Thymus (tissue), 11 donors: Measurements from ENCODE around the gene HSPBP1. TPM values are rescaled to one million over a fixed set of nuclear protein-coding genes. Genes with fewer than 3 reads are reported as not detected.

ENCODE experiments used
- DNase-seq, 9 donors: peaks; one replicate each; pipeline ENCODE4 v3.0.0-alpha.2; 2013; ENCODE audit warnings: low spot score in 9 of 9, low read depth in 6 of 9, missing footprints in 1 of 9
- H3K27ac ChIP-seq, 2 donors: one replicate each; pipeline ENCODE4 v1.5.1; 2013; ENCODE audit warnings: control low read depth in 1 of 2, low read depth in 1 of 2, low read length in 1 of 2, mild to moderate bottlenecking in 1 of 2, moderate library complexity in 1 of 2
- H3K27me3 ChIP-seq, 2 donors: one replicate each; pipeline ENCODE4 v1.5.1; 2013; ENCODE audit warnings: low read length in 1 of 2; ENCODE audit not compliant: control insufficient read depth in 2 of 2, insufficient read depth in 1 of 2
- H3K36me3 ChIP-seq, 2 donors: one replicate each; pipeline ENCODE4 v1.5.1; 2013; ENCODE audit warnings: low read length in 1 of 2, mild to moderate bottlenecking in 1 of 2, moderate library complexity in 1 of 2; ENCODE audit not compliant: control insufficient read depth in 2 of 2, insufficient read depth in 2 of 2
- H3K4me1 ChIP-seq, 2 donors: one replicate each; pipeline ENCODE4 v1.5.1; 2013; ENCODE audit warnings: low read length in 2 of 2; ENCODE audit not compliant: control insufficient read depth in 2 of 2, insufficient read depth in 2 of 2
- H3K4me3 ChIP-seq, 2 donors: one replicate each; pipeline ENCODE4 v1.5.1; 2013; ENCODE audit warnings: low read length in 2 of 2, control low read depth in 1 of 2, mild to moderate bottlenecking in 1 of 2
- H3K9me3 ChIP-seq, 2 donors: one replicate each; pipeline ENCODE4 v1.5.1; 2013; ENCODE audit warnings: low read length in 1 of 2, mild to moderate bottlenecking in 1 of 2; ENCODE audit not compliant: control insufficient read depth in 2 of 2, insufficient read depth in 1 of 2
- WGBS: extraction: QIAGEN DNeasy Blood & Tissue Kit; methylation state at CpG from one replicate; pipeline ENCODE4 v1.1.7; 2013; 5-methylcytosine and 5-hydroxymethylcytosine counted together
- polyA plus RNA-seq: library from polyadenylated mRNA; stranded (reverse); fragments of 200-250 nt; gene quantifications from one replicate; pipeline ENCODE4 v1.2.3, GENCODE V29; 2013
- total RNA-seq: library from RNA; stranded (reverse); fragments of 120-200 nt; gene quantifications from one replicate; pipeline ENCODE4 v1.2.4, GENCODE V29; 2013
- donor health status: healthy.

Gene HSPBP1
- total and polyA plus RNA-seq, 2 donors, result 16.4 to 21.8 TPM

DNA sequence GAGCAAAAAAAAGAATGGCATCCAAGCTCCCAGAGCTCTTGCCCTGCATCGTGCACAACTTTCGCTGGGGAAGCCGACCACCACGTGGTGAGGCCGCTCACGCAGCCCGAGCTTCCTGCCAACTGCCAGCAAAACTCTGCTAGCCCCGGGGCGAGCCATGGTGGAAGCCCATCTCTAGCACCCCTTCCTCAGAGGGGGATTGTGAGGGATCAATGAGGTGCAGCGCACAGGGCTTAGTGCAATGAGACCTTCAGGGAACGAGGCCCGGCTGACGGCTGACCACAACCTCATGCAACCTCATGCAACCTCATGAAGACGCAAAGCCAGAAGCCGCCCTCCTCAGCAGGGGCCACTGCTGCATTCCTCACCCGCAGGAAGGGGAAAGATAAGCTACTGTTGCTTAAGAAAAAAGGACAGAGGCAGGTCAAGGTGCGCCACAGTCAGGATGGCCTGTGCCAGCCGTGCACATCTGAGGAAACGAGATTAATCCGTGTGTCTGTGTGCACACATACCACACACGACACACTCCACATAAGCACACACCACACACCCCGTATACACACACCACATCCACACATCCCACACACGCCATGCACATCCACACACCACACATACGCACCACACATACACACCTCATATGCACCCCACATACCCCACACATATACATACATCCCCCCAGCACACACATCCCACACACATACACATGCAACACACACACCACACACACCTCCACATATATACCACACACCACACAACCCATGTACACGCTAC is 9.6 kb downstream of the HSPBP1 start:
- DNase-seq, result no peak
- Histone ChIP-seq H3K9me3 (no peaks in the 10 kb centered on the region), H3K27me3 (no peaks in the 10 kb centered on the region), H3K36me3 (peaks cover 10 to 29% of the 10 kb centered on the region in 2 donors), H3K4me3 (no peak overlapping the region), H3K27ac (no peak overlapping the region), H3K4me1 (no peaks in the 10 kb centered on the region)
- WGBS, result 98% methylated on average over 25 of the region's 25 CpGs

DNA sequence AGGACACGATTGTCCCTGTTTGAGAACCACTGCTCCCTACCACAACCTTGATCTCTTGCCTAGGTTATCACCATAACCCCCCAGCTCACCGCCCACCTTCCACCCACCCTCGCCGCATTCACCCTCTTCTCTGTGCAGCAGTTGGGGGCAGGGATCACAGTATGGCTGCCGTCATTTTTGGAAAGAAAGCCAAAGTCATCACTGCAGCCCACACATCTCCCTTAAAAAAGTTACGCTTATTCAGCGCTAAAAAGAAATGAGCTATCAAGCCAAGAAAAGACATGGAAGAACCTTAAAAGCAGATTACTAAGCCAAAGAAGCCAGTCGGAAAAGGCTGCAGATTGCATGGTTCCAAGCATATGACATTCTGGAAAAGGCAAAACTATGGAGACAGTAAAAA is 10.6 kb downstream of the HSPBP1 start:
- DNase-seq, result no peak
- WGBS, result 95% methylated on average over 8 of the region's 8 CpGs
- no peak overlapping the region for H3K4me3 ChIP-seq
- no peaks in the 10 kb centered on the region for H3K9me3 ChIP-seq
- H3K4me1 ChIP-seq, result no peaks in the 10 kb centered on the region
- peaks cover 5 to 26% of the 10 kb centered on the region in 2 donors for H3K36me3 ChIP-seq
- H3K27me3 ChIP-seq, result no peaks in the 10 kb centered on the region
- H3K27ac ChIP-seq, result no peak overlapping the region

DNA sequence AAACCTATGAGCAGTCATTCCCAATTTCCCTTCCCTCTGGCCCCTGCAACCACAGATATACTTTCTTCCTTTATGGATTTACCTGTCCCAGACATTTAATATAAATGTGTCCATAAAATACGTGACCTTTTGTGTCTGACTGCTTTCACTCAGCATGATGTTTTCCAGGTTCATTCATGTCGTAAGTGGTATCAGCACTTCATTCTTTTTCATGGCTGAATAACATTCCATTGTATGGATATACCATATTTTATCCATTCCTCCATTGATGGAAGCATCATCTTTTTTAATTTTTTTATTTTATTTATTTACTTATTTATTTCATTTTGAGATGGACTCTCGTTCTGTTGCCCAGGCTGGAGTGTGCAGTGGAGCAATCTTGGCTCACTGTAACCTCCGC is 13.1 kb downstream of the HSPBP1 start:
- Histone ChIP-seq H3K27me3 (no peaks in the 10 kb centered on the region), H3K4me3 (no peak overlapping the region), H3K27ac (no peak overlapping the region), H3K4me1 (no peaks in the 10 kb centered on the region), H3K36me3 (peaks cover 0 to 10% of the 10 kb centered on the region in 2 donors), H3K9me3 (no peaks in the 10 kb centered on the region)
- DNase-seq, result no peak
- WGBS, result 98% methylated on average over 4 of the region's 4 CpGs

DNA sequence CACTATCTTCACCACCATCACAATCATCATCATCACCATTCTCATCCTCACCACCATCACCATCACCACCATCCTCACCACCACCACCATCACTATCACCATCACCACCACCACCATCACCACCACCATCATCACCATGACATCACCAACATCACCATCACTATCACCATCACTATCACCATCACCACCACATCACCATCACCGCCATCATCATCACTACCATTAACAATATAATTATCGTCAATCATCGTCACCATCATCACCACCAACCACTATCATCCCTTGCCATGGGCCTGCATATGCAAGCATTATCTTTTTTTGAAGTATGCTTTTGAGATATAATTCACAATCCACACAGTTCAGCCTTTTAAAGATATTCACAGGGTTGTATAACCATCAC is 13.5 kb downstream of the HSPBP1 start:
- Histone ChIP-seq H3K9me3 (no peaks in the 10 kb centered on the region), H3K4me3 (no peak overlapping the region), H3K4me1 (no peaks in the 10 kb centered on the region), H3K27ac (no peak overlapping the region), H3K27me3 (no peaks in the 10 kb centered on the region), H3K36me3 (peaks cover 0 to 10% of the 10 kb centered on the region in 2 donors)
- no peak for DNase-seq
- WGBS, result 99% methylated on average over 3 of the region's 3 CpGs

DNA sequence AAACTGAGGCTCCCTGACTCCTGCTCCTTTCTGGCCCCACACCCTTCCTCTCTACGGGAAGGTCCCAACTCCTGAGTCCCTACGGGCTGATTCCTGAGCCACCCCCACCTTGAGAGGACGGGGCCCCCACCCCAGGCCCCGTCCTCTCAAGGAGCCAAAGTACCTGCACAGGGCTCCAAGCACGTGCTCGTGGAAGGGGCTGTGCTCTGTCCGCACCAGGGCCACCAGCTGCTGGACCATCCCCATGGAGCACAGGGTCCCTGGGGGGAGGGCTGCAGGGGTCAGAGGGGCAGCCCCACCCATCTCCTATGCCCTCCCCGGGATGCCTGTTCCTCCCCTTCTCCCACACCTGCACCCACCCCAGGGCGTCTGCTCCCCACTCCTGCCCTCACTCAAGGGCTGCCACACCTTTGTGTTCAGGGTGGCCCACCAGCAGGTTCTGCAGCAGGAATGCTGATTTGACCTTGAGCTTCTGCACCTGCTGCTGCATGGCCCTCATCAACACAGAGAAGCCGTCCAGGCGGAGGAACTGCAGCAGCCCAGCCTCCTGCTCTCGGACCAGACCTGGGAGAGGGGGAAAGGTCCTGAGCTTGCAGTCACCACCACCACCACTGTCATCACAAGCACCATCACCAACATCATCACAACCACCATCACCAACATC is 14.1 kb downstream of the HSPBP1 start:
- Histone ChIP-seq H3K27ac (no peak overlapping the region), H3K36me3 (peaks cover 0 to 10% of the 10 kb centered on the region in 2 donors), H3K4me1 (no peaks in the 10 kb centered on the region), H3K4me3 (no peak overlapping the region), H3K27me3 (no peaks in the 10 kb centered on the region), H3K9me3 (no peaks in the 10 kb centered on the region)
- 98% methylated on average over 12 of the region's 12 CpGs for WGBS
- DNase-seq, result no peak

DNA sequence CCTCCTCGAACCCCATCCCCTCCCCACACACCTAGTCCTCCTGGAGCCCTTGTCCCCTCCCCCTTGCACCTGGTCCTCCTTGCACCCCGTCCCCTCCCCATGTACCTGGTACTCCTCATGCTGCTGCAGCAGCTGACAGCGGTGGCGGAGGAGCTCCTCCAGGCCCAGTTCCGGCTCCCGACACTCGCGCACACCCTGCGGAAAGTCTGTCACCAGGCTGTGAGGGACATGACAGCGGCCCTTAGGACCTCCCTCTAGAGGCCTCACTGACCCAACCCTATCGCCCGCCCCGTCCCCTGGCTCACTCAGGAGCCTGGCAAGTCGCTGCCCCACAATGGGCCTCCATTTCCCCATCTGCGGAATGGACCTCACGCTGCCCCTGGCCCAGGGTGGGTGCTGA is 14.7 kb downstream of the HSPBP1 start:
- H3K27me3 ChIP-seq, result no peaks in the 10 kb centered on the region
- H3K4me3 ChIP-seq, result no peak overlapping the region
- H3K9me3 ChIP-seq, result no peaks in the 10 kb centered on the region
- H3K27ac ChIP-seq, result no peak overlapping the region
- H3K36me3 ChIP-seq, result peaks cover 0 to 10% of the 10 kb centered on the region in 2 donors
- H3K4me1 ChIP-seq, result peaks cover 4 to 6% of the 10 kb centered on the region in 2 donors
- WGBS, result 95% methylated on average over 16 of the region's 16 CpGs
- no peak for DNase-seq

DNA sequence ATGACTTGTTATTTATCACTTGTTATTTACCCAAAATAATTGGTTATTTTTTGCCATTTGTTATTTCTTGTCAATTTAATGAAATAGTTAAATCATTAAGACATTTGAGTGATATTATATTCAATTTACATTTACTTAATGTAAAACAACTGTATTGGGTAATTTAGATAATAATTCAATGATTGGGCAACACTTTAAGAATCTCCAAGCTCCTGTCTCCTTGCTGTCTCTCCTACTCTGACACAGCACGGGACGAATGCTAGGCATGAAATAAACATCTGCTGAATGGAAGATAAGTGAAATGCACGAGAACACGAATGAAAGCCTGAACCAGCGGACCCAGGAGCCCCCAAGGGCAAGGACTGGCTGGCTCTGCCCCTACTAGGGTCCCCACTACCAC is 15.4 kb downstream of the HSPBP1 start:
- Histone ChIP-seq H3K4me1 (peaks cover 9 to 13% of the 10 kb centered on the region in 2 donors), H3K27me3 (no peaks in the 10 kb centered on the region), H3K4me3 (no peak overlapping the region), H3K9me3 (no peaks in the 10 kb centered on the region), H3K36me3 (peaks cover 0 to 10% of the 10 kb centered on the region in 2 donors), H3K27ac (no peak overlapping the region)
- DNase-seq, result no peak
- 97% methylated on average over 5 of the region's 5 CpGs for WGBS

DNA sequence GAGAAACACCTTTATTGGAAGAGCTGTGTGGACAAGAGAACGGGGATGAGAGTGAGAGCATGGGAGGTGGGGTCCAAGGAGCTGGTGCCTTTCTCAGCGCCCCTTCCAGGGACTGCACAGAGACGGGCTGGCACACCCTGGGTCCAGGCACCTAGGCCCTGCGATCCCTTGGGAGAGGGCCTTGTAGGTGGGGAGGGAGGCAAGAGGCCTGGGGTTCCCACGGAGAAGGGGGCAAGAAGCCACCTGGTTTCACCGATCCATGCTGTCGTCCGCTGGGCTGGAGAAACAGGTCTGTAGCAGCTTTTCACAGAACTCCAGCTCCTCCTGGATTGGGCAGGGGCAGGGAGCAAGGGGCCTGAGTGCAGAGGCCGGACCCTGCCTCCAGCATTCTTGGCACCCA is 17.6 kb downstream of the HSPBP1 start:
- H3K9me3 ChIP-seq, result no peaks in the 10 kb centered on the region
- 99% methylated on average over 9 of the region's 9 CpGs for WGBS
- DNase-seq, result no peak
- no peaks in the 10 kb centered on the region for H3K27me3 ChIP-seq
- no peak overlapping the region for H3K27ac ChIP-seq
- peaks cover 10 to 17% of the 10 kb centered on the region in 2 donors for H3K4me1 ChIP-seq
- H3K36me3 ChIP-seq, result peaks cover 0 to 10% of the 10 kb centered on the region in 2 donors
- no peak overlapping the region for H3K4me3 ChIP-seq

DNA sequence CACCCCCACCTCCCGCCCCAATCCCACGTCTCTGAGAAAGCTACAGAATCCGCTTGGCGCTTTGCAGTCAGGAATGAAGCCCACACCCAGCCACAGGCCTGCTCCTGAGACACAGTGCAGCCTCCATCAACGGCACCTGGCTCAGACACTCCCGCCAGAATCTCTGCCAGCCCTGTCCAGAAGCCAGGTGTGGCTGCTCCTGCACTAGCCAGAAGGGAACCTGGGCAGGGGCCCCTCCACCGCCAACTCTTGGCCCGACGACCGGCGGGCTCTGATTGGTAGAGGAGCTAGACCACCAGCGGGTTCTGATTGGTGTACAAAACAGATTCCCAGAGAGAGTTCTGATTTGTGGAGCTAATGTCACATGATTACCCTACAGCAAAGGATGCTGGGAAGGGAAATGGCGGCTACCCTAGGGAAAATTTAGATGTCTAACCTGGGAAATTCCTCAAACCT is 18.2 kb downstream of the HSPBP1 start:
- Histone ChIP-seq H3K9me3 (no peaks in the 10 kb centered on the region), H3K4me3 (no peak overlapping the region), H3K27ac (no peak overlapping the region), H3K27me3 (no peaks in the 10 kb centered on the region), H3K4me1 (peaks cover 11 to 23% of the 10 kb centered on the region in 2 donors), H3K36me3 (peaks cover 1 to 10% of the 10 kb centered on the region in 2 donors)
- WGBS, result 96% methylated on average over 13 of the region's 13 CpGs
- DNase-seq, result no peak
